Neuronal stem cell (in vitro differentiated cells): ENCODE measurements around the gene RNF220.
A peak's percentile ranks its signal among the peaks of the same experiment; 100 is the strongest.

Source experiments
- DNase-seq: peaks from one replicate; pipeline ENCODE4 v3.0.0-alpha.2; 2013; ENCODE audit warnings: low spot score
- H2AFZ ChIP-seq: one replicate; pipeline ENCODE4 v1.6.1; 2013; ENCODE audit warnings: mild to moderate bottlenecking, low read length, inconsistent platforms
- H2AK5ac ChIP-seq: 2 replicates; pipeline ENCODE4 v1.6.1; 2013; ENCODE audit warnings: low read depth, mild to moderate bottlenecking, inconsistent platforms, low read length, moderate library complexity, mixed read lengths
- H2BK120ac ChIP-seq: 2 replicates; pipeline ENCODE4 v1.6.1; 2013; ENCODE audit warnings: low read depth, mild to moderate bottlenecking, inconsistent platforms, low read length, moderate library complexity, mixed read lengths
- H2BK12ac ChIP-seq: one replicate; pipeline ENCODE4 v1.6.1; 2013; ENCODE audit warnings: low read length, inconsistent platforms
- H2BK15ac ChIP-seq: 2 replicates; pipeline ENCODE4 v1.6.1; 2013; ENCODE audit warnings: mild to moderate bottlenecking, low read length, inconsistent platforms, mixed read lengths
- H2BK5ac ChIP-seq: one replicate; pipeline ENCODE4 v1.6.1; 2013; ENCODE audit warnings: inconsistent platforms, mild to moderate bottlenecking, low read length, moderate library complexity
- H3K14ac ChIP-seq: one replicate; pipeline ENCODE4 v1.6.1; 2013; ENCODE audit warnings: low read length, inconsistent platforms
- H3K18ac ChIP-seq: 2 replicates; pipeline ENCODE4 v1.6.1; 2013; ENCODE audit warnings: low read length, inconsistent platforms
- H3K23ac ChIP-seq: 2 replicates; pipeline ENCODE4 v1.6.1; 2013; ENCODE audit warnings: low read depth, mild to moderate bottlenecking, mixed read lengths, low read length, inconsistent platforms; ENCODE audit not compliant: poor library complexity
- H3K27ac ChIP-seq: replicated peaks from 3 replicates; pipeline ENCODE4 v1.5.1; 2013; ENCODE audit warnings: low read length, inconsistent platforms
- H3K27me3 ChIP-seq, 3 experiments: 2 replicates each; pipeline ENCODE4 v1.6.1; 2013; ENCODE audit warnings: low read length in 3 of 3, mild to moderate bottlenecking in 2 of 3, inconsistent platforms in 1 of 3, low read depth in 1 of 3, mixed read lengths in 1 of 3, moderate library complexity in 1 of 3; ENCODE audit not compliant: control insufficient read depth in 3 of 3, insufficient read depth in 3 of 3
- H3K36me3 ChIP-seq, 2 donors: replicated peaks in 1 of 2; 2 replicates each; pipeline ENCODE4 v1.6.1; 2013; ENCODE audit warnings: low read length in 2 of 2; ENCODE audit not compliant: control insufficient read depth in 2 of 2, insufficient read depth in 2 of 2
- H3K4ac ChIP-seq: 2 replicates; pipeline ENCODE4 v1.6.1; 2013; ENCODE audit warnings: inconsistent platforms, mild to moderate bottlenecking, low read length, moderate library complexity
- H3K4me1 ChIP-seq, 2 donors: 1 replicate in 1 of 2; 2 replicates in 1 of 2; pipeline ENCODE4 v1.6.1; 2013; ENCODE audit warnings: low read length in 2 of 2, low read depth in 1 of 2; ENCODE audit not compliant: control insufficient read depth in 2 of 2, insufficient read depth in 1 of 2
- H3K4me2 ChIP-seq: one replicate; pipeline ENCODE4 v1.6.1; 2013; ENCODE audit warnings: mild to moderate bottlenecking, low read length, inconsistent platforms; ENCODE audit not compliant: insufficient read depth, poor library complexity, severe bottlenecking
- H3K4me3 ChIP-seq, 2 donors: 2 replicates each; pipeline ENCODE4 v1.5.1; 2013; ENCODE audit warnings: low read length in 2 of 2, mild to moderate bottlenecking in 2 of 2, inconsistent platforms in 1 of 2, moderate library complexity in 1 of 2
- H3K79me1 ChIP-seq: one replicate; pipeline ENCODE4 v1.6.1; 2013; ENCODE audit warnings: low read depth, mild to moderate bottlenecking, inconsistent platforms, low read length, moderate library complexity
- H3K9ac ChIP-seq: one replicate; pipeline ENCODE4 v1.6.1; 2013; ENCODE audit warnings: mild to moderate bottlenecking, low read depth, low read length, inconsistent platforms; ENCODE audit not compliant: poor library complexity
- H3K9me3 ChIP-seq, 2 donors: replicated peaks in 1 of 2; 2 replicates each; pipeline versions ENCODE3 to v1.6.1; 2013; ENCODE audit warnings: low read length in 2 of 2, mild to moderate bottlenecking in 2 of 2, inconsistent platforms in 1 of 2, low read depth in 1 of 2, mixed read lengths in 1 of 2, moderate library complexity in 1 of 2; ENCODE audit not compliant: control insufficient read depth in 2 of 2, insufficient read depth in 1 of 2
- H4K8ac ChIP-seq: one replicate; pipeline ENCODE4 v1.6.1; 2013; ENCODE audit warnings: low read depth, mild to moderate bottlenecking, inconsistent platforms, low read length, moderate library complexity
- H4K91ac ChIP-seq: one replicate; pipeline ENCODE4 v1.6.1; 2013; ENCODE audit warnings: low read length, low read depth, mild to moderate bottlenecking, inconsistent platforms; ENCODE audit not compliant: poor library complexity
- WGBS, 2 donors: extraction: QIAGEN DNeasy Blood & Tissue Kit; methylation state at CpG; one replicate each; pipeline ENCODE4 v1.1.7; 2013; ENCODE audit warnings: missing lambda C conversion rate in 2 of 2, mixed read lengths in 1 of 2; ENCODE audit not compliant: insufficient read length in 2 of 2, insufficient replicate concordance in 1 of 2; ENCODE audit errors: extremely low coverage in 2 of 2; 5-methylcytosine and 5-hydroxymethylcytosine counted together

The RNF220 gene

DNA sequence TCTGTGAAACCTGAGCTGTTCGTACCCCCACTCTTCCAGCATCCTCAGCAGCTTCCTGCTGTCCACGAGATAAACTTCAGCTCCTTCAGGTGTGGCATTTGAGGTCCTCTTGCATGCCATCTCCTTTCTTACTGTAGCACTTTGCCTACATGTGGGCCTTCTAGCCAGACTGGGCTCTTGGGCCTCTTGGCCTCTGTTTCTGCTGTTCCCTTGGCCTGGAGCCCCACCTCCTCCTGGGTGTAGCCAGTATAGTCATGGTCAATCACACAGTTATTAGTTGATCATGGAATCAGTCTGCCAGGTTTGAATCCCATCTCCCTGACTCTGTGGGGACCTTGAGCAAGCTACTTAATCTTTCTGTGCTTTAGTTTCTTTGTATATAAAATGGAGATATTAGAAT lies 242.8 kb downstream of the RNF220 start:
- Histone ChIP-seq H2AFZ (no peak overlapping the region), H2BK15ac (no peak overlapping the region), H3K18ac (no peak overlapping the region), H3K79me1 (no peaks in the 10 kb centered on the region), H3K14ac (no peak overlapping the region), H3K9ac (no peak overlapping the region), H2BK120ac (no peak overlapping the region), H2BK12ac (no peak overlapping the region), H4K91ac (no peak overlapping the region), H3K36me3 (peaks cover 55 to 99% of the 10 kb centered on the region in 2 donors), H4K8ac (no peak overlapping the region), H3K4ac (no peak overlapping the region), H3K4me1 (peaks cover 0 to 12% of the 10 kb centered on the region in 2 donors), H2AK5ac (no peak overlapping the region), H3K23ac (no peak overlapping the region), H3K4me2 (no peak overlapping the region), H3K9me3 (no peaks in the 10 kb centered on the region), H3K27ac (no peak overlapping the region), H3K4me3 (no peak overlapping the region), H2BK5ac (no peak overlapping the region), H3K27me3 (no peaks in the 10 kb centered on the region)
- WGBS, 2 donors = no CpG with 5 or more reads among the region's 2 CpGs
- DNase-seq = no peak

DNA sequence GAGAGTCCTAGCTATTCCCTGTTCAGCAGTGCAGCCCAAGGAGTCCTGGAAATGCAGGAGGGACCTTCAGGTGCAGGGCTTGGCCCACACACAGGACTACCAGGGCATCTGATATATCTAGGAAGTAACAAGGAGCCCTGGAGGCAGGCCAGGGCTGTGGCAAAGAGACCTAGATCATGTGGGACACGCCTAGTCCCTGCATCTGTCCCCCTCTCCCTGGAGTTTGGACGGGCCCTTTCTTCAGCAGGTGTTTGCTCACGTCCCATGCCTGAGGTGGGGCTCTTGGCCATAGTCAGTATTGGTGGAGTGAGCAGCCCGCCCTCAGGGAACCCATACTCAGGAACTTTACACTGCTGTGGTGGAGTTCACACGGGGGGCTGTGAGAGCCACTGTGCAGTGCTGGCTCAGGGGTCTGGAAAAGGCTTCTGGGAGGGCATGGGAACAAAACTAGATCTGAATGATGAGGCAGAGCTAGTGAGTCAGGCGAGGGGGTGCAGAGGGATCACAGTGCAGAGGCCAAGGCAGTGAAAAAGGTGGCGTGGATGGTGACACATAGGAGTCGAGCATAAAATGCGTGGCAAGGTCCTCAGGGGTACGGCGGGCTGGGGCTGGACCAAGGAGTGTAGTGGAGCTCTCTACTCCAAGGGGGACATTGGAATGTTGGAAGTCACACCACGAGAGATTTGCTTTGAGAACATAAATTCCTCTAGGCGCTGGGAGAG lies 243.6 kb downstream of the RNF220 start:
- Histone ChIP-seq H3K79me1 (no peaks in the 10 kb centered on the region), H3K9me3 (no peaks in the 10 kb centered on the region), H3K4me2 (no peak overlapping the region), H3K23ac (no peak overlapping the region), H2AFZ (no peak overlapping the region), H2BK15ac (no peak overlapping the region), H3K9ac (no peak overlapping the region), H2BK120ac (no peak overlapping the region), H2BK12ac (no peak overlapping the region), H4K8ac (no peak overlapping the region), H3K18ac (no peak overlapping the region), H3K4ac (no peak overlapping the region), H2BK5ac (no peak overlapping the region), H3K4me1 (peaks cover 0 to 12% of the 10 kb centered on the region in 2 donors), H3K14ac (no peak overlapping the region), H2AK5ac (no peak overlapping the region), H3K27ac (no peak overlapping the region), H3K27me3 (no peaks in the 10 kb centered on the region), H3K4me3 (no peak overlapping the region), H4K91ac (no peak overlapping the region), H3K36me3 (peaks cover 48 to 98% of the 10 kb centered on the region in 2 donors)
- no peak for DNase-seq
- no CpG with 5 or more reads among the region's 13 CpGs for WGBS, 2 donors

DNA sequence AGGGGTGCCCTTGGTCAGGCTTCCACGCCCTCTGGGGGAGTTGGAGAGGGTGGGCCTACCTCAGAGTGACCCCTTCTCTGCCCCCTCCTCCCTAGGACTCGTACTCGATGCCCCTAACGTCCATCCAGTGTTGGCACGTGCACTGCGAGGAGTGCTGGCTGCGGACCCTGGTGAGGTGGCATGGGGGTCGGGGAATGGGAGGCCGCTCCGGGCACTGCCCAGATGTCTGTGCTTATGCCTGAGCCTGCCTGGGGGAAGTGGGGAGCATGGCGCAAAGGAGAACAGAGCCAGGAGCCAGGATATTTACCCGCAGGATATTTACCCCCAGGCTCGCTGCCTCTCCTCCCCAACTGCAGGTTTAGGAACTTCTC lies 244.7 kb downstream of the RNF220 start:
- Histone ChIP-seq H2BK120ac (no peak overlapping the region), H2BK12ac (no peak overlapping the region), H3K14ac (no peak overlapping the region), H3K79me1 (no peaks in the 10 kb centered on the region), H2AK5ac (no peak overlapping the region), H3K4me3 (no peak overlapping the region), H3K4me1 (peaks cover 0 to 12% of the 10 kb centered on the region in 2 donors), H4K8ac (no peak overlapping the region), H3K36me3 (peaks cover 43 to 97% of the 10 kb centered on the region in 2 donors), H3K4ac (no peak overlapping the region), H3K9me3 (no peaks in the 10 kb centered on the region), H4K91ac (no peak overlapping the region), H2AFZ (no peak overlapping the region), H3K4me2 (no peak overlapping the region), H3K27me3 (no peaks in the 10 kb centered on the region), H3K9ac (peak overlapping the region; percentile 74), H2BK15ac (no peak overlapping the region), H3K23ac (peak overlapping the region; percentile 67), H3K27ac (peak overlapping the region; percentile 23), H2BK5ac (no peak overlapping the region), H3K18ac (peak overlapping the region; percentile 85)
- WGBS, 2 donors = no CpG with 5 or more reads among the region's 13 CpGs
- DNase-seq = no peak

DNA sequence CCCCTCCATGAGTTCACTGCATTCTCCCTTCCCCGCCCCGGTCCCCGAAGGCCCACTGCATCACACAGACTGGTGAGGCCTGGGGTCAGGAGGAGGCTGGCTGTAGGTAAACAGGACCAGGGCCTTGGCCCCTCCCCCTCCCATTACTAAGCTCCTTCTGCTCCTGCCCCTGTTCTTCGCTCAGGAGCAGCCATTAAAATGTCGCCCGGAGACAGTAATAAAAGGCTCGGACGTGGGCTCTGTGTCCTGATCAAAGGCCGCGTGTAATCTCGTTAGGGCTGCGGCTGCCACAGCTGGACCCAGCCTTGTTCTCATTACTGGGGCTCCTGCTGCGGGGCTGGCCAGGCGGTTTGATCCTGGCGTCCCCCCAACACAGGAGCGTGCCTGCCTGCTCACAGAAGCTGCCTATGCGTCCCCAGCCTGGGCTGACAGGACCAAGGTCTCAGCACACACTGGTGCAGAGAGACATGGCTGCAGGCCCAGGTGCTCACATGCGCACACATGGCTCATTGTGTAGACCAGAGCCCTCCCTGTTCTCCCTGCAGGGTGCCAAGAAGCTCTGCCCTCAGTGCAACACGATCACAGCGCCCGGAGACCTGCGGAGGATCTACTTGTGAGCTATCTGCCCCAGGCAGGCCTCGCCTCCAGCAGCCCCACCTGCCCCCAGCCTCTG lies 245.2 kb downstream of the RNF220 start:
- Histone ChIP-seq H3K4me3 (no peak overlapping the region), H3K18ac (peak overlapping the region; percentile 85), H3K4ac (no peak overlapping the region), H2BK5ac (no peak overlapping the region), H3K4me2 (no peak overlapping the region), H2BK12ac (no peak overlapping the region), H3K27ac (peak overlapping the region; percentile 37), H3K23ac (peak overlapping the region; percentile 52), H3K4me1 (peaks cover 0 to 12% of the 10 kb centered on the region in 2 donors), H2AK5ac (peak overlapping the region; percentile 17), H3K36me3 (peaks cover 39 to 95% of the 10 kb centered on the region in 2 donors), H2BK120ac (no peak overlapping the region), H3K9ac (peak overlapping the region; percentile 85), H3K14ac (peak overlapping the region; percentile 72), H4K91ac (no peak overlapping the region), H4K8ac (no peak overlapping the region), H2AFZ (no peak overlapping the region), H3K79me1 (no peaks in the 10 kb centered on the region), H2BK15ac (no peak overlapping the region), H3K27me3 (no peaks in the 10 kb centered on the region), H3K9me3 (no peaks in the 10 kb centered on the region)
- WGBS, 2 donors = no CpG with 5 or more reads among the region's 23 CpGs
- DNase-seq = peak; percentile 42
